HG02870 (cell line): ENCODE results near the gene TECPR2.
"Not testable (repeated sequence)": the region's sequence is repeated elsewhere in the genome, so short reads cannot be mapped to it uniquely, and the experiment has no call there.

Experiments
- ATAC-seq: cut with Tn5 transposase; IDR thresholded peaks from one replicate; pipeline ENCODE4 v1.9.1; 2021; ENCODE audit warnings: mild to moderate bottlenecking, moderate library complexity; ENCODE audit not compliant: unreplicated experiment

Gene TECPR2

DNA sequence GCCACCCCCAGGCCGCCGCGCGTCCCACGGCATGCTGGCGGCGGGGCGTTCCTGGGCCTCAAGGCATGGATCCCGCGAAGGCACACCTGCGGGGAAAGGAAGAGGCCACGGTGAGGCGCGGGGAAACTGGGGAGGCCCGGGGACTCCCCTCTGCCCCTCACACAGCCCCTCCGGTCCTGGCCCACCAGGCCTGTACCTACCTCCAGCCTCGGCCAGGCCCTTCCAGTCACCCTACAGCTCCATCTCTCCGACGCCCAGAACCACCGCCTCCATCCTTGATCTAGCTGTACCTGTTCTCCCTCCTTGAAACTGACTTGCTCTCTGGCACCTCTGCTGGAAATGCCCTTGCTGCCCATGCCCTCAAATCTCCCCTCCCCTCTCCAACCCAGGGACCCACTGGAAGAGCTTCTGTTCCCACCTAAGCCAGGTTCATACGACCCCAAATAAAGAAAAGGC is 145.1 kb downstream of the TECPR2 start:
- no peak for ATAC-seq

DNA sequence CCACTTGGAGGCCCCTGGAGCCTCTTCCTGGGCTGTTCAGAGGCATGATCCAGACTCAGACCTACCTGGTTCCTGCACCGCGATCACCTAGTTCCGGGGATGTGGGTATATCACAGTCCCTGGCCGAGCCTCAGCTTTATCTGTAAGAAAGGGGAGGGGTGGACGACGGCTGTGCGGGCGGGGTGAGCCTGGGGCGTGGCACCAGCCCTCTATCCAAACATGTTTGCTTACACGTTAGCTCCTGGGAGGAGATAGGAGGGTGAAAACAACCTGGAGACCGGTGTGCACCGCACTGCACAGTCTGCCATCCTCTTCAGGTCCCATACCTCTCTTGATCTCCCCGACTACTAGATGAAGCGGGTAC is 145.7 kb downstream of the TECPR2 start:
- ATAC-seq: no peak

DNA sequence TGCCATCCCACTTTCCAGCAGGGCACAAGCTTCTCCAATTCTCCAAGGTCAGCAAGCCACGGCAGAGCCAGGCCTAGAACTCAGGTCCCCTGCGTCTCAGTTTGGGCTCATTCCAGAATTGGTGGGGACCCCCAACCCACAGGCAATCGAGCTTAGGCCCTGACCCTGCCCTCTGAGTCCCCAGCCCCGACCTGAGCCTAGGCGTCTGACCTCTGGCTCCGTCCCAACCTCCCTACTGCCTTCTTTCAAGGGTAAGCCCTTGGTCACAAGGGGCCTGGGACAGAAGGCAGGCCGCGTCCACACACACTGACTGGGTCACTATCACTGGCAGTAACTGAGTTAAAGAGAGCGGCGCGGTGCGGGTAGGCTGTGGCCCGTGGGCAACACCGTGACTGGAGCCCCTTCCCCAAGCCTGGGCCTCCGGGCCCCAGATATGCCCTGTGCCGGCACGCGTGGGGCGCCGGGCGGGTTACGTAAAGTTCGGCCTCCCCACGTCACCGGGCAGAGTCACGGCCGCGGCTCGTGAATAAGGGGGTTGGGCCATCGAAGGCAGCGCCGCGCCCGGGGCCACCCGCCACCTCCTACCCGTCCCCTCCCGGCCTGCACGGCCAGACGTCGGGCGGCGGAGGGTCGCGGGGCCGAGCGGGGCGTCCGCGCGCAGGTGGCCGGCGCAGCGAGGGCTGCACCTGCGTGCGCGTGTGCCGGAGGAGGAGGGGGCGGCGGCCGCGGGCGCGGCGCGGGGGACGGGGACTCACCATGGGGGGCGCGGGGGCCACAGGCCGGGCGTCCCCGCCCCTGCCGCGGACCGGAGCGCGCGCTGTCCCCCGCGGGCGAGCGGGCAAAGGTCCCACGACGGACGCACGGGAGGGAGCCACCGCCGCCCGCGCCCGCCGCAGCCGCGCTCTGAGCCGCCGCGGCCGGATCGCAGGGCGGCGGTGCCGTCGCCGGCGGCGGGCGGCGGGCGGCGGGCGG is 146.3 kb downstream of the TECPR2 start:
- ATAC-seq: no peak

DNA sequence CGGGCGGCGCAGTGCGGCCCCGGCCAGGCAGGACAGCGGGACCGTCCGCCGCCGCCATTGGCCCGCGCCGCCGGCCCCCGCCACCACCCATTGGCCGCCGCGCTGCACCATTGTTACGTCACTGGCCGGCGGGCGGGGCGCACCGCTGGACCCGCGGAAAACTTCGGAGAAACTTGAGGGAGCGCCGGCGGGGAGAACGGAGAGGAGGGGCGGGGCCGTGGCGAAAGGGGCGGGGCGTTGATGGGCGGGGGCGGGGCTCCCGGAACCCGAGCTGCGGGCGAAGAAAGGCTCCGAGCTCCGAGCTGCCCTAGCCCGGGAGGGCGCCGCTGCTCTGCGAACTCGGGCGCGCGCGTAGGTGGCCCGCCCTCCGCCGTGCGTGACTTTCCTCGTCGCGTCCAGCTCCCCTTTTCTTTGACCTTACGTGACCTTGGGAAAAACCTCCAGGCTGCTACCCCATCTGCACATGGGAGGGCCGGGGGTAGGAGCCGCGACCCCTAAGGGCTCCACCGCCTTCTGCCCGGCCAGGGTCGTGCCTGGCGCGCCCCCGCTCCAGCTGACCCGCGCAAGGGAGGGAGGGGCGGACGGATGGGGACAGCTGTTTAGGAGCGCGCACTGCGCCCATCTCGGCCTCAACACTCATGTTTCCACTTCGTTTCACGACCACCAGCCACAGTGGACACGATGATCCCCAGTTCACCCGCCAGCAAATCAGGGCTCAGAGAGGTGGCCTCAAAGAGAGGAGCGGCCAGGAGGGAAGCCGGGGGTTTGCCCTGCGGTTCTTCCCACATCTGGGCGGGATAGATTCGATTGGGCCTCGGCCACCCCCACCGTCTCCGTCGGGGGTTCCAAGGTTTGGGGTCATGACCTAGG is 147.2 kb downstream of the TECPR2 start, which contains the start of gene ANKRD9:
Gene ANKRD9 (minus strand): TSS at position 31 of the 870 bp plus-strand sequence. CDS start 1,887 bp downstream, outside the sequence.
- ATAC-seq: peak; percentile 69

DNA sequence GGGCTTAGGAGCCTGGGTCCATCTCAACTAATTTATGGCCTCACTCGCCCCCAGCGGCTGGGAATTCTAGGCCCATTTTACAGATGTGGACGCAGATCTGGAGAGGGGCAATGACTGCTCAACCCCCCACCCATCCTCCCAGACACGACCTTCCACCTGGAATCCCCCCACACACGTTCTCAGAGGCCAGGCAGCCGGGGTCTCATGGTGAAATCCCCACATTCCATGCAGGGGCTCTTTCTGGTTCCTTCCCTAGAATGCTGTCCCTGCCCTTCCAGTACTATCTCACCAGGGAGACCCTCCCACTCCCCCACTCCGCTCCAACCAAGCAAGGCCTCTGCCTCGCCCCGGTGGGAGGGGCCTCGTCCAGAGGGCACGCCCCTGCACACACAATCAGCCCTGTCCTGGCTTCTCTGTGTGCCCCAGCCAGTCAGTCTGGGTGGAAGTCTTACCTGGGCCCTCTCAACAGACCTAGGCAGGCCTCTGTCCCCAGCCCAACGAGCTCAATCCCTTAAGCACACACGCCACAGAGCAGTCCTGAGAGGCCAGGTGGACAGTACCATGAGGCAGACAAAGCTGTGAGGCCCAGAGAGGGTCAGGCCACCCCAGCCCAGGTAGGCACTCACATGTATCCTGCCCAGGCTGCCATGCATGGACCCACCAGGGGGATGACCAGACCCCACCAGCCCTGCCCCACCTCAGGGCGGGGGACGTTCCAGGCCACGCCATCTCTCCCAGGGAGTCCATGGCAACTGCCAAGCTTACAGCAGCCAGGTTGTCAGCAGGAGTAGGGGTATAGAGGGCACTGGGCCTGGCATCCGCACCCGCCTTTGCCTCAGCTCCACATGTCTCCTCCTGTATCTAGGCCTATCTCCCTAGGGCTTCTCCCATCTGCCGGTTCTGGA is 148.1 kb downstream of the TECPR2 start:
- no peak for ATAC-seq

DNA sequence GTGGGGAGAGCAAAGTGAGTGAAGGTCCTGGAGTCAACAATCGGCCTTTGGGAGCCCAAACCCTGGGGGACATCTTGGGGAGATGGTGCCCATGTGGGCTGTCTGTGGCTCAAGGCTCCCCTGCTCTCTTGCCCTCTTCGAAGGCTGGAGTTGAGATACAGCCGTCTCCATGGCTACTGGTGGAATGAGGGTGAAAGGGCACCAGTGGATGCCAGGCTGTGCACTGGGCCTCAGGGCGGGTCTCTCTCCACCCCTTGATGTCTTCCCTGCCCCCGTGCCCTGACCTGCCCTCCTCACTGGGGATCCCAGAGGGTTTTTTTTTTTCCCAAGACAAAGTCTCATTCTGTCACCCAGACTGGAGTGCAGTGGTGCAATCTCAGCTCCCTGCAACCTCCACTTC is 148.8 kb downstream of the TECPR2 start:
- ATAC-seq: no peak

DNA sequence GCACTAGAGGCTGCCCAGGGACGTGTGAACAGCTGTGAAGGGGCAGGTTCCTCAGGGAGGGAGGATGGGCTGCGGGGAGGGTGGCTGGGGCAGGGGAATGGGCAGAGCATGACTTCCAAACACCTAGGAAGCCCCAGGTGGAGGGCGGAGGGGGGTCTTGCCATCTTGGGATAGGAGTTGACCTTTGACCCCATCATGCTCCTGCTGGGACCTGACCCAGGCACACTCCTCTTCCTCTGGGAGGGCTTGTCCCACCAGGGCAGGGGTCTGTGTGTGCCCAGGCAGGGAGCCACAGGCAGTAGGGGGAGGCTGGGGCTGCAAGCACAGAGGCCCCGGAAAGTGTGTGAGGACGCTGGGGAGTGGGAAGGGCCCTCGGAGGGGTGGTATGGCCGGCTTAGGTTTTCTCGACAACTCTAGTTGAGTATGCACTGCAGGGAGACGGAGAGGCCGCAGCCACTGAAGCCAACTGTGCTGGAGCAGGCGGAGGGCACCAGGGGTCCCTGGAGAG is 150.1 kb downstream of the TECPR2 start:
- no peak for ATAC-seq

DNA sequence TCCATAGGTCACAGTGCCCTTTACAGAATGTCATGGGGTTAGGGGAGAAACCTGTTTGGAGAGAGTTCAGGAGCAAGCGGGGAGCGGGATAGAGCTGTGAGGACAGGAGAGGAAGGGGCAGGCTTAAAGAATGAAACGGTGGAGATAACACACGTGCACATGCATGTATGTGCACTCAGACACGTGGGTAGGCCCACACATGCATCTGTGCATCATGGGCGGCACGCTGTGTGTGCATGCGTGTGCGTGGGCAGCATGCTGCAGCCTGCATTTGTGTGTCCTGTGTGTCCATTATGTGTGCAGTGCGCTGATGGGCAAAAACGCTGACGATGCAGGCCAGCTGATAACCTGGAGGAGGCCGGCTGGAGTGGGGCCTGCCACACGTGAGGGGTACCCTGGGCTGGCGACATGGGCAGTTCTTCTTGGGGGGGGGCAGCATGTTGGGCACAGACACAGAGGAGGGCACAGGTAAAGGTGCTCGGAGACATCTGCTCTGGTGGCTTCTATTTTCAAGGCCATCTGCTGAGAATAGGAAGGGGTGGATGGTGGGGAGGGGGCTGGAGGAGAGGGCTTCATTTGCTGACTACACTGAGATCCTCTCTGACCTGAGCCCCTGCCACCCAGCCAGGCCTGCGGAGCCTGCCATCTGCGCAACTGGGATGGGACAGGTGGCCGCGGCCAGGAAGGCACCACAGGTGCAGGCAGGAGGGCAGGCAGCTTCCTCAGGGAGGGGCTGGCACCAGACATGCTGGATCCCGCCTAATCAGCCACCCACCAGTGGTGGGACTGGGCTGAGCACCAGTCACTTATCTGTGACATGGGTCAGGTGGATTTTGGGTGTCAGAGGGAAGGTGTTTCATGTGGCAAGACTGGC is 151.4 kb downstream of the TECPR2 start:
- ATAC-seq: no peak

DNA sequence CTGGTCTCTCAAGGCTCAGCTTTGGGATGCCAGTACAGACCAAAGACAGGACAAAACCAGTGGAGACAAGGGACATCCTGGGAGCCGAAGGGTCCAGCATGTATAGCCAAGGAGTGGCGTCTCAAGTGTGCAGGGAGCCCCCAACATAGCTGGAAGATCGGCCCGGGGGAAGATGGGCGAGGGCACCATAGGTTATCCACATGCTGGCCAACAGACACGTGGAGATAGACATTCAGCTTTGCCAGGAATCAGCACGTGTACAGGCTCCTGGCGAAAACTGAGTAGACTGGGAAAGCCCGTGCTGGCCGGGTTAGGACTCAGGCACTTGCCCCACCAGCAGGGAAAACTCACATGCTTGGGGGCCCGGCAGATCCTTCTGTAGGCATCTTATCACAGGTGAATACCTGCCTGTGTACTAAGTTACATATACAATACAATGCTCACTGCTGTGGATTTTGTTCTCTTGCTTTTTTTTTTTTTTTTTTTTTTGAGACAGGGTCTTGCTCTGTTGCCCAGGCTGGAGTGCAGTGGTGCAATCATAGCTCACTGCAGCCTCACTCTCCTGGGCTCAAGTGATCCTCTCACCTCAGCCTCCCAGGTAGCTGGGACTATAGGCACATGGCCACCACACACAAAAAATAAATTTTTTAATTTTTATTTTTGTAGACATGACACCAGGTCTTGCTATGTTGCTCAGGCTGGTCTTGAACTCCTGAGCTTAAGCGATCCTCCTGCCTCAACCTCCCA is 152.4 kb downstream of the TECPR2 start:
- no peak for ATAC-seq

DNA sequence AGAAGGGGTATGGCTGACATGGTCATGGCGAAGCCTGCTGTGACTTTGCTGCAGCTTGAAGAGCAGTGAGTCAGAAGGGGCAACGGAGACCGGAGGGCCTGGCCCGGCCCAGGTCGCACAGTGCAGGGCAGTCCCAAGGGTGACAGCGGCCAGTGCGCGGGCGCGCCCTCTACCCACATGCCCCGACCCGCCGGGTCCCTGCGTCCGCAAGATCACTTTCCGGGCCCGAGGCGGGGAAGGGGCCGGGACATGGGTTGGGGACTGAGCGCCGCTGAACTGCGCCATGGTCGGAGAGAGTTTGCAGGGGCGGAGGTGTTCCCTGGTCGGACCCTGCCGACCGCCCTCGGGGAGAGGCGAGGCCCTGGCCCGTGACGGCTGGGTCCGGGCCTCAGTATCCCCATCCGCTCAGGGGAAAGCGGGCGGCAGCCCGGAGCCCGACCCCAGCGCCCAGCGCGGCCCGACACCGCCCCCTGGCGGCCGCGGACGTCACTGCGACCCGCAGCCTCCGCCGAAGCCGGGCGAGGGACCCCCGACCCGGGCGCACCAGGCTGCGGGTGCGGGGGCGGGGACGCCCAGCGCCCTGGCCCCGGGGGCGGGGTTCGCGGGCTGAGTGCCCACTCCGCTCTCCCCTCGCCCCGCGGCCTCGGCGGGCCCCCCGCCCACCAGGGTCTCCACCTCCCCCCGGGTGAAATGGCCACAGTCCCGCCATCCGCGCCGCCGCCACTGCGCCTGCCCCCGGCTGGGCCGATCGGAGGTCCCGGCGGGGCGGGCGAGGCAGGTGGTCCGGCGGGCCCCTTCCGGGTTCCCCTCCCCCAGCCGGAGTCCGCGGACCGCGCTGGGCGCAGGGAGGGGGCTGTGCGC is 154.0 kb downstream of the TECPR2 start:
- ATAC-seq: no peak

DNA sequence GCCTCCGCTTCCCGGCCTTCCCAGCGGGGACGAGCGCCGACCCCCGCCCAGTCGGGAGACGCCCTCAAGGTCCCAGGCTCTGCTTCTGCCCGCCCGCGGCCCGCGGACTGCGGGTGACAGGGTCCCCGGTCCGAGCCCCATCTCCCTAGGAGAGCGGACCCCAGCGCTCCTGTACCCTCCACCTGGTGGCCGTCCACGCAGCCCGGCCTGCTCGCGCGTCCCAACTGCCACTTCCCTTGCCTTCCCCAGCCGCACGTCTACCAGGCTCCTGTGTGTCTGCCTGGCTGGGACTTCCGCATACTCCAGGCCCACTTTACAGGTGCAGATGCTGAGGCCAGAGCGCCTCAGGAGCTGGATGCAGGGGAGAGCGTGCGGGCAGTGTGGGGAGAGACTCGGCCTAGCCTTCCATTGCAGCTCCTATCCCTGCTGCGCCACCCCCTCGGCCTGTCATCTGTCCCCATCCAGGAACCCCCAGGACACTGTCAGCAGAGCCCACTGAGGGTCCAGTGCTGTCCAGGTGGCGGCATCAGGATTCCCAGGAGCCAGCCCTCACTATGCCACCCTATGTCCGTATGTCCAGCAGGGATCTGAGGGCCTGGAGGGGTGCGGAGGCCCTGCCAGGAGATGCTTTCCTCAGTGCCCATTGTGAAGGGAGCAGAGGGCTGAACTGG is 154.8 kb downstream of the TECPR2 start:
- no peak for ATAC-seq

DNA sequence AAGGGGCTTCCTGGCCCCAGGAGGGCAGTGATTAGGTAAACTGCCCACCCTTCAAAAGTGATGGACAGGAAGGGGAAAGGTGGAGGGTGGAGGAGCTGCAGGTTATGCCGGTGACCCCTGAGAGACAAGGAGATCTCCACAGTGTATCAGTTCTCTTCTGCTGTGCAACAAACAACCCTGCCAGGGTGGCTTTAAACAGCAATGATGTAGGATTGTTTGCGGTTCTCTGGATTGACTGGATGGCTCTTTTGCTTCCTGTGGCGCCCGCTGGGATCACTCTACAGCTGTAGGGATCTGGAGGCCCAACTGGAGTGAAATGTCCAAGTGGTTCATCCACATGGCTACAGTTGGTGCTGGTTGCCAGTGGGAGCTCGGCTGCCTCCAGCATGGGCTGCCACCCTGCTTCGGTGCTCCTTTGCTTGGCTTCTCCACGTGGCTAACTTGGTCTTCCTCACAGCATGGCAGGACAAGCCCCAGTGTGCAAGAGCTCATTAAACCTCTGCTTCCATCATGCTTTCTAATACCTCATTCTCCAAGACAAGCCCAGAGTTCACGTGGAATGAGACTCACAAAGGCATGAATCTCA is 155.4 kb downstream of the TECPR2 start:
- no peak for ATAC-seq

DNA sequence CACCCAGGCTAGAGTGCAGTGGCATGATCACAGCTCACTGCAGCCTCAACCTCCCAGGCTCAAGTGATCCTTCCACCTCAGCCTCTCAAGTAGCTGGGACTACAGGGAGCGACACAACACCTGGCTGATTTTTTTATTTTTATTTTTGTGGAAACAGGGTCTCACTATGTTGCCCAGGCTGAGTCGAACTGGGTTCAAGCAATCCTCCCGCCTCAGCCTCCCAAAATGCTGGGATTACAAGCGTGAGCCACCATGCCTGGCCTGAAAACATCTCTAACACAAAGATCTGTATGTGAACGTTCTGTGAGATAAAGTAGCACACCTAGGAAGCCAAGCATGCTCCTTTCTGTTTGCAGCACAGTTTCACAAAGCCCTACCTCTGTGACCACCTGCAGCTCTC is 157.0 kb downstream of the TECPR2 start:
- ATAC-seq: not testable (repeated sequence)

DNA sequence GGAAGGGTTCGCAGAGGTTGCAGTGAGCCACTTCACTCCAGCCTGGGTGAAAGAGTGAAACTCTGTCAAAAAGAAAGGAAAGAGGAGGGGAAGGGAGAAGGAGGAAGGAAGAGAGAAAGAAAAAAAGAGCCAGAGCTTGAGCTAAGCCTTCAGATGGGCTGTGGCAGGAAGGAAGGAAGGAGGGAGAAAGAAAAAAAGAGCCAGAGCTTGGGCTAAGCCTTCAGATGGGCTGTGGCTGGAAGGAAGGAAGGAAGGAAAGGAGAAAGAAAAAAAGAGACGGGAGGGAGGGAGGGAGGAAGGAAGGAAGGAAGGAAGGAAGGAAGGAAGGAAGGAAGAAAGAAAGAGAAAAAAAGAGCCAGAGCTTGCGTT is 160.4 kb downstream of the TECPR2 start:
- ATAC-seq: no peak

DNA sequence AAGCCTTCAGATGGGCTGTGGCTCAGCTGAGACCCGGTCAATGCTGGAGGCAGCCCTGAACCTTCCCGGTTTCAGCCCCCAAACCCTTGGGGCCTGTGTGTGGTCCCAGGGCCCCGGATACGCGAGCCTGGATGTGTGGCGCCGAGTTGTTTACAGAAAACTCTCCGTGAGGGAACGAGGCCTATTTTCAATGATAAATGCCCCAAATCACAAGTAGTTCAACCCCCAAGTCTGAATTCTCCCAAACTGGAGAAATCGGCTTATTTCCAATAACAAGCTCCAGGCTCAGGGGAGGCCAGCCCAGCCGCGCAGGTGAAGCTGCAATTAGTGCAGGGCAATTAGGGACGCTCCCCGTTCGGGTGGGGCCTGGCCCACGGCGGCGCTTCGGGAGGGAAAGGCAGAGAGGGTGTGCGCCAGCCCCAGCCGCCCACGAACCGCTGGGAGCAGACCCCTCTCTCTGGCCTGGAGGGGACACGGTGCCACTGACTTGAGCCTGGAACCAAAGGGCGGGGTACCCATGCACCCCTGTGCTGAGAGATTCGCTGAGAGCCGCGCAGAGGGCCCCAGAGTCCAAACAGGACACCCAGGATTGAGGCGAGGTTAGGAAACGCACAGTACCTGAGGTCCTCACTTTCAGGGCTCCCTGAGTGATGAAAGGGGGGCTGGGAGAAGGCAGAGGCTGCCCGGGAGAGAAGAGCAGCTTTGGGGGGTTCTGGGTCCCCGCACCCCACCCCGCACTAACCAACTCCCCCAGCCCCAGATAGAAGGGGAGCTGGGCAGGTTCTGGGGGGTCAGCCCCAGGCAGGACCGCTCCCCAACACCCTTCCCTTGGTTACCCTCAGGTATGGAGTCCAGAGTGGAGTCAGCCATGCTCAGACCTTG is 161.1 kb downstream of the TECPR2 start:
- ATAC-seq: no peak
